HCT116 (cell line): ENCODE results near the gene KSR1. TPM values are rescaled to one million over a fixed set of nuclear protein-coding genes. Genes with fewer than 3 reads are reported as not detected.
"Not testable (repeated sequence)": the region's sequence is repeated elsewhere in the genome, so short reads cannot be mapped to it uniquely, and the experiment has no call there.

Experiments
- ATAC-seq: fragments of 200-7000 bp; cut with Tn5 transposase; 2 replicates; pipeline ENCODE4 v1.9.1; 2020; ENCODE audit warnings: mild to moderate bottlenecking, moderate library complexity
- BruUV-seq: library from RNA; stranded (reverse); fragments of 400-500 nt; replicated peaks from 2 replicates; lab custom pipeline; 2021; lab: Mats Ljungman, UMichigan
- CTCF ChIA-PET: fragments of 300-600 bp; sonication (Branson Sonifier 250); formaldehyde crosslinking; loops from one replicate; lab custom pipeline; 2021; ENCODE audit warnings: antibody characterized with exemption; lab: Charles Lee
- POLR2A ChIA-PET: fragments of 300-600, 350-600 bp; sonication (Branson Sonifier 250); formaldehyde crosslinking; loops from one replicate; lab custom pipeline; 2021; ENCODE audit warnings: antibody characterized with exemption; lab: Charles Lee
- RAD21 ChIA-PET, 2 experiments: fragments of 300-600 bp; sonication (Branson Sonifier 250); formaldehyde crosslinking; loops; one replicate each; lab custom pipeline; 2023; ENCODE audit warnings: low total read pairs in 2 of 2; ENCODE audit not compliant: uncharacterized antibody in 2 of 2, unreplicated experiment in 2 of 2, low non-redundant PET in 1 of 2; lab: Charles Lee
- DNase-seq: peaks from one replicate; pipeline ENCODE4 v3.0.0-alpha.2; 2010; ENCODE audit warnings: low read depth, low spot score
- H2AFZ ChIP-seq: fragments of 200-600 bp; shearing (Covaris generic), sonication (generic); 2 replicates; pipeline ENCODE4 v1.6.1; 2017; ENCODE audit warnings: low read depth, mixed run types, mixed read lengths, antibody characterized with exemption, low read length; ENCODE audit not compliant: poor library complexity, severe bottlenecking
- H3K27ac ChIP-seq: 2 replicates; pipeline ENCODE4 v1.5.1; 2012; ENCODE audit warnings: low read depth, low read length
- H3K27me3 ChIP-seq: fragments of 200-600 bp; sonication (generic); 2 replicates; pipeline ENCODE4 v1.6.1; 2016; ENCODE audit warnings: mixed run types, low read length, mixed read lengths; ENCODE audit not compliant: insufficient read depth
- H3K36me3 ChIP-seq, 2 experiments: fragments of 200-500 bp in 1 of 2; fragments of 200-600 bp in 1 of 2; sonication (Bioruptor generic) in 1 of 2; sonication (generic) in 1 of 2; 2 replicates each; pipeline versions ENCODE4 v1.5.1 to v1.6.1; 2014 to 2016; ENCODE audit warnings: low read length in 2 of 2, inconsistent platforms in 1 of 2, mixed read lengths in 1 of 2, mixed run types in 1 of 2; ENCODE audit not compliant: insufficient read depth in 2 of 2, control insufficient read depth in 1 of 2
- H3K4me1 ChIP-seq, 2 experiments: fragments of 200-600 bp in 1 of 2; sonication (generic) in 1 of 2; 2 replicates each; pipeline versions ENCODE4 v1.5.1 to v1.6.1; 2012 to 2017; ENCODE audit warnings: low read length in 2 of 2, inconsistent platforms in 1 of 2, mild to moderate bottlenecking in 1 of 2, mixed read lengths in 1 of 2, mixed run types in 1 of 2, moderate library complexity in 1 of 2; ENCODE audit not compliant: insufficient read depth in 2 of 2, control insufficient read depth in 1 of 2
- H3K4me2 ChIP-seq: fragments of 200-600 bp; sonication (generic); 2 replicates; pipeline ENCODE4 v1.6.1; 2017; ENCODE audit warnings: mixed run types, low read length, mixed read lengths
- H3K4me3 ChIP-seq, 2 experiments: fragments of 200-600 bp in 1 of 2; sonication (generic) in 1 of 2; replicated peaks in 1 of 2; 2 replicates each; pipeline ENCODE4 v1.5.1; 2011 to 2016; ENCODE audit warnings: low read length in 2 of 2, control low read depth in 1 of 2, low read depth in 1 of 2, mild to moderate bottlenecking in 1 of 2, mixed read lengths in 1 of 2, mixed run types in 1 of 2
- H3K79me2 ChIP-seq: fragments of 200-600 bp; sonication (generic); 2 replicates; pipeline ENCODE4 v1.6.1; 2017; ENCODE audit warnings: mild to moderate bottlenecking, mixed run types, low read length, moderate library complexity, mixed read lengths; ENCODE audit not compliant: insufficient read depth
- H3K9ac ChIP-seq: fragments of 200-600 bp; sonication (generic); 2 replicates; pipeline ENCODE4 v1.6.1; 2016; ENCODE audit warnings: low read length, mixed read lengths
- H3K9me2 ChIP-seq: fragments of 200-600 bp; sonication (generic), shearing (Covaris generic); 2 replicates; pipeline ENCODE4 v1.6.1; 2017; ENCODE audit warnings: mixed run types, mild to moderate bottlenecking, moderate library complexity; ENCODE audit not compliant: insufficient read depth
- H3K9me3 ChIP-seq, 2 experiments: fragments of 200-500 bp in 1 of 2; fragments of 200-600 bp in 1 of 2; sonication (Bioruptor generic) in 1 of 2; sonication (generic) in 1 of 2; 2 replicates each; pipeline ENCODE4 v1.6.1; 2014 to 2017; ENCODE audit warnings: low read length in 2 of 2, mixed read lengths in 2 of 2, inconsistent platforms in 1 of 2, low read depth in 1 of 2, mild to moderate bottlenecking in 1 of 2, mixed run types in 1 of 2, moderate library complexity in 1 of 2; ENCODE audit not compliant: control insufficient read depth in 1 of 2, insufficient read depth in 1 of 2
- H4K20me1 ChIP-seq: fragments of 200-600 bp; sonication (generic), shearing (Covaris generic); 2 replicates; pipeline ENCODE4 v1.6.1; 2017; ENCODE audit warnings: mixed run types, mild to moderate bottlenecking, moderate library complexity; ENCODE audit not compliant: insufficient read depth
- ATF3 ChIP-seq: IDR thresholded peaks from 2 replicates; pipeline ENCODE4 v1.6.1; 2012
- CBX3 ChIP-seq: IDR thresholded peaks from 2 replicates; pipeline ENCODE4 v1.6.1; 2012; ENCODE audit warnings: low read depth
- CEBPB ChIP-seq: IDR thresholded peaks from 2 replicates; pipeline ENCODE4 v1.6.1; 2012; ENCODE audit warnings: low read depth
- ELF1 ChIP-seq: IDR thresholded peaks from 2 replicates; pipeline ENCODE4 v1.6.1; 2012; ENCODE audit warnings: low read depth, borderline replicate concordance
- EZH2 ChIP-seq: fragments of 200-600 bp; sonication (generic); IDR thresholded peaks from 2 replicates; pipeline ENCODE4 v1.6.1; 2017; ENCODE audit warnings: antibody characterized with exemption, mixed run types
- EZH2phosphoT487 ChIP-seq: fragments of 200-600 bp; IDR thresholded peaks from 2 replicates; pipeline ENCODE4 v1.6.1; 2018; ENCODE audit warnings: antibody characterized with exemption, borderline replicate concordance
- FOSL1 ChIP-seq: IDR thresholded peaks from 2 replicates; pipeline ENCODE4 v1.6.1; 2012; ENCODE audit warnings: low read depth
- MAX ChIP-seq: IDR thresholded peaks from 2 replicates; pipeline ENCODE4 v1.6.1; 2012
- RAD21 ChIP-seq: IDR thresholded peaks from 2 replicates; pipeline ENCODE4 v1.6.1; 2012; ENCODE audit warnings: low read depth, mild to moderate bottlenecking
- SP1 ChIP-seq: IDR thresholded peaks from 2 replicates; pipeline ENCODE4 v1.6.1; 2012; ENCODE audit warnings: low read depth
- TCF7L2 ChIP-seq: IDR thresholded peaks from 2 replicates; pipeline ENCODE4 v1.7.0; 2011; ENCODE audit warnings: borderline replicate concordance, inconsistent platforms; ENCODE audit not compliant: insufficient read depth, insufficient read length; ENCODE audit errors: extremely low read depth
- YY1 ChIP-seq: IDR thresholded peaks from 2 replicates; pipeline ENCODE4 v1.6.1; 2011; ENCODE audit warnings: low read length, low read depth, moderate library complexity, mild to moderate bottlenecking; ENCODE audit not compliant: insufficient replicate concordance; ENCODE audit errors: extremely low read depth
- ZNF274 ChIP-seq: fragments of 200-500 bp; sonication (Bioruptor generic); IDR thresholded peaks from 2 replicates; pipeline ENCODE4 v1.6.1; 2014; ENCODE audit warnings: mild to moderate bottlenecking, low read depth, low read length, inconsistent platforms
- intact Hi-C: fragments of 100-400 bp; cut with micrococcal nuclease; formaldehyde crosslinking; loops from 2 replicates; pipeline ENCODE4 v1.10.0; 2022
- total RNA-seq: library from RNA; stranded (reverse); gene quantifications from one replicate; pipeline ENCODE4 v1.2.1, GENCODE V29; 2021; ENCODE audit not compliant: unreplicated experiment
- TF ChIP-seq, protein P1 (sequence below): IDR thresholded peaks from 2 replicates; pipeline ENCODE4 v1.6.1; 2012; ENCODE audit warnings: low read depth
- TF ChIP-seq, protein P2 (sequence below): IDR thresholded peaks from 2 replicates; pipeline ENCODE4 v1.6.1; 2011; ENCODE audit warnings: mild to moderate bottlenecking, low read length, moderate library complexity; ENCODE audit not compliant: insufficient replicate concordance; ENCODE audit errors: extremely low read depth

Gene KSR1
- total RNA-seq, 1 experiment from 2014 or later = 16.5 TPM

DNA sequence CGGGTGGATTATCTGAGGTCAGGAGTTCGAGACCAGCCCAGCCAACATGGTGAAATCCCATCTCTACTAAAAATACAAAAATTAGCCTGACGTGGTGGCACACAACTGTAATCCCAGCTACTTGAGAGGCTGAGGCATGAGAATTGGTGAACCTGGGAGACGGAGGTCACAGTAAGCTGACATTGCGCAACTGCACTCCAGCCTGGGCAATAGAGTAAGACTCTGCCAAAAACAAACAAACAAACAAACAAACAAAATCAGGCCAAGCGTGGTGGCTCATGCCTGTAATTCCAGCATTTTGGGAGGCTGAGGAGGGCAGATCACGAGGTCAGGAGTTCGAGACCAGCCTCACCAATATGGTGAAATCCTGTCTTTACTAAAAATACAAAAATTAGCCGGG lies 44.1 kb upstream of the KSR1 start:
- H3K9me3 ChIP-seq, H3K27ac ChIP-seq, H3K36me3 ChIP-seq, H3K9ac ChIP-seq, H2AFZ ChIP-seq, DNase-seq, CTCF ChIA-PET, POLR2A ChIA-PET, H3K27me3 ChIP-seq, H4K20me1 ChIP-seq, H3K4me3 ChIP-seq, H3K4me2 ChIP-seq, H3K9me2 ChIP-seq, ATAC-seq, intact Hi-C loops, H3K79me2 ChIP-seq, BruUV-seq, RAD21 ChIA-PET: not testable (repeated sequence)
- TF ChIP-seq CEBPB = peak; percentile 44
- H3K4me1 ChIP-seq = peaks cover 10 to 19% of the 10 kb centered on the region in 2 experiments

- ATAC-seq (no peak), DNase-seq (no peak)
- intact Hi-C loops = no loop called here
- Histone ChIP-seq H3K4me2 (no peak overlapping the region), H2AFZ (no peak overlapping the region), H3K4me3 (no peak overlapping the region), H3K9ac (no peak overlapping the region), H4K20me1 (no peaks in the 10 kb centered on the region), H3K4me1 (peaks cover 8 to 11% of the 10 kb centered on the region in 2 experiments), H3K9me2 (no peaks in the 10 kb centered on the region), H3K79me2 (no peaks in the 10 kb centered on the region), H3K36me3 (no peaks in the 10 kb centered on the region), H3K27ac (no peak overlapping the region), H3K27me3 (no peaks in the 10 kb centered on the region), H3K9me3 (no peaks in the 10 kb centered on the region)
- CTCF ChIA-PET = no interaction called here
- RAD21 ChIA-PET = no interaction called here
- POLR2A ChIA-PET = no interaction called here
- no TSS peak for BruUV-seq
- TF ChIP-seq YY1 = no peak
- TF ChIP-seq MAX = no peak
- TF ChIP-seq ZNF274 = no peak
- no peak for TF ChIP-seq EZH2phosphoT487
- no peak for TF ChIP-seq ATF3
- no peak for TF ChIP-seq RAD21
- TF ChIP-seq ELF1 = no peak
- TF ChIP-seq, protein P1, sequence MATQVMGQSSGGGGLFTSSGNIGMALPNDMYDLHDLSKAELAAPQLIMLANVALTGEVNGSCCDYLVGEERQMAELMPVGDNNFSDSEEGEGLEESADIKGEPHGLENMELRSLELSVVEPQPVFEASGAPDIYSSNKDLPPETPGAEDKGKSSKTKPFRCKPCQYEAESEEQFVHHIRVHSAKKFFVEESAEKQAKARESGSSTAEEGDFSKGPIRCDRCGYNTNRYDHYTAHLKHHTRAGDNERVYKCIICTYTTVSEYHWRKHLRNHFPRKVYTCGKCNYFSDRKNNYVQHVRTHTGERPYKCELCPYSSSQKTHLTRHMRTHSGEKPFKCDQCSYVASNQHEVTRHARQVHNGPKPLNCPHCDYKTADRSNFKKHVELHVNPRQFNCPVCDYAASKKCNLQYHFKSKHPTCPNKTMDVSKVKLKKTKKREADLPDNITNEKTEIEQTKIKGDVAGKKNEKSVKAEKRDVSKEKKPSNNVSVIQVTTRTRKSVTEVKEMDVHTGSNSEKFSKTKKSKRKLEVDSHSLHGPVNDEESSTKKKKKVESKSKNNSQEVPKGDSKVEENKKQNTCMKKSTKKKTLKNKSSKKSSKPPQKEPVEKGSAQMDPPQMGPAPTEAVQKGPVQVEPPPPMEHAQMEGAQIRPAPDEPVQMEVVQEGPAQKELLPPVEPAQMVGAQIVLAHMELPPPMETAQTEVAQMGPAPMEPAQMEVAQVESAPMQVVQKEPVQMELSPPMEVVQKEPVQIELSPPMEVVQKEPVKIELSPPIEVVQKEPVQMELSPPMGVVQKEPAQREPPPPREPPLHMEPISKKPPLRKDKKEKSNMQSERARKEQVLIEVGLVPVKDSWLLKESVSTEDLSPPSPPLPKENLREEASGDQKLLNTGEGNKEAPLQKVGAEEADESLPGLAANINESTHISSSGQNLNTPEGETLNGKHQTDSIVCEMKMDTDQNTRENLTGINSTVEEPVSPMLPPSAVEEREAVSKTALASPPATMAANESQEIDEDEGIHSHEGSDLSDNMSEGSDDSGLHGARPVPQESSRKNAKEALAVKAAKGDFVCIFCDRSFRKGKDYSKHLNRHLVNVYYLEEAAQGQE = no peak
- no peak for TF ChIP-seq SP1
- TF ChIP-seq CEBPB = no peak
- no peak for TF ChIP-seq CBX3
- TF ChIP-seq TCF7L2 = no peak
- TF ChIP-seq, protein P2, sequence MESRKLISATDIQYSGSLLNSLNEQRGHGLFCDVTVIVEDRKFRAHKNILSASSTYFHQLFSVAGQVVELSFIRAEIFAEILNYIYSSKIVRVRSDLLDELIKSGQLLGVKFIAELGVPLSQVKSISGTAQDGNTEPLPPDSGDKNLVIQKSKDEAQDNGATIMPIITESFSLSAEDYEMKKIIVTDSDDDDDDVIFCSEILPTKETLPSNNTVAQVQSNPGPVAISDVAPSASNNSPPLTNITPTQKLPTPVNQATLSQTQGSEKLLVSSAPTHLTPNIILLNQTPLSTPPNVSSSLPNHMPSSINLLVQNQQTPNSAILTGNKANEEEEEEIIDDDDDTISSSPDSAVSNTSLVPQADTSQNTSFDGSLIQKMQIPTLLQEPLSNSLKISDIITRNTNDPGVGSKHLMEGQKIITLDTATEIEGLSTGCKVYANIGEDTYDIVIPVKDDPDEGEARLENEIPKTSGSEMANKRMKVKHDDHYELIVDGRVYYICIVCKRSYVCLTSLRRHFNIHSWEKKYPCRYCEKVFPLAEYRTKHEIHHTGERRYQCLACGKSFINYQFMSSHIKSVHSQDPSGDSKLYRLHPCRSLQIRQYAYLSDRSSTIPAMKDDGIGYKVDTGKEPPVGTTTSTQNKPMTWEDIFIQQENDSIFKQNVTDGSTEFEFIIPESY = no peak
- TF ChIP-seq FOSL1 = no peak
- no peak for TF ChIP-seq EZH2
Observed at GRCh38 chr17:27413315-27413714, 42.9 kb upstream of the KSR1 start.
